RWPE2 (cell line): ENCODE measurements around the gene PRDM16.

Experiments
- ATAC-seq: fragments of 200-7000 bp; cut with Tn5 transposase; 3 replicates; pipeline ENCODE4 v1.9.1; 2021; ENCODE audit warnings: low read depth
- DNase-seq: peaks from one replicate; pipeline ENCODE4 v3.0.0-alpha.2; 2020; ENCODE audit warnings: low spot score
- H3K27ac ChIP-seq: fragments of 450-650 bp; 2 replicates; pipeline ENCODE4 v1.5.1; 2017; ENCODE audit warnings: mild to moderate bottlenecking; ENCODE audit not compliant: poor library complexity, severe bottlenecking
- H3K27me3 ChIP-seq: fragments of 250-450 bp; sonication (Bioruptor Pico); 2 replicates; pipeline ENCODE4 v1.5.1; 2021; ENCODE audit warnings: mild to moderate bottlenecking, moderate library complexity; ENCODE audit not compliant: insufficient read depth, poor library complexity, severe bottlenecking
- H3K36me3 ChIP-seq: fragments of 250-450 bp; sonication (Bioruptor Pico); 2 replicates; pipeline ENCODE4 v1.5.1; 2020; ENCODE audit warnings: low read depth, mild to moderate bottlenecking, moderate library complexity
- H3K4me1 ChIP-seq: fragments of 250-450 bp; sonication (Bioruptor Pico); 2 replicates; pipeline ENCODE4 v1.5.1; 2021; ENCODE audit warnings: mild to moderate bottlenecking, moderate library complexity; ENCODE audit not compliant: insufficient read depth, poor library complexity, severe bottlenecking
- H3K4me3 ChIP-seq: fragments of 250-450 bp; sonication (Bioruptor Pico); 2 replicates; pipeline ENCODE4 v1.5.1; 2021; ENCODE audit warnings: mild to moderate bottlenecking, moderate library complexity; ENCODE audit not compliant: severe bottlenecking
- H3K9me3 ChIP-seq: fragments of 250-450 bp; sonication (Bioruptor Pico); 2 replicates; pipeline ENCODE4 v1.5.1; 2021; ENCODE audit warnings: mild to moderate bottlenecking, moderate library complexity; ENCODE audit not compliant: severe bottlenecking
- CTCF ChIP-seq: fragments of 450-650 bp; IDR thresholded peaks from one replicate; pipeline ENCODE4 v1.5.1; 2017; ENCODE audit warnings: mild to moderate bottlenecking, moderate library complexity; ENCODE audit not compliant: poor library complexity, severe bottlenecking

The PRDM16 gene

GRCh38 chr1:3393024-3393986 is 324.3 kb downstream of the PRDM16 start:
- Histone ChIP-seq H3K9me3 (no peaks in the 10 kb centered on the region), H3K4me3 (no peak overlapping the region), H3K27me3 (peaks cover 91% of the 10 kb centered on the region), H3K4me1 (no peaks in the 10 kb centered on the region), H3K27ac (no peak overlapping the region), H3K36me3 (no peaks in the 10 kb centered on the region)
- ATAC-seq (no peak), DNase-seq (no peak)
- TF ChIP-seq CTCF = no peak

- Histone ChIP-seq H3K27me3 (peaks cover 91% of the 10 kb centered on the region), H3K4me3 (no peak overlapping the region), H3K27ac (no peak overlapping the region), H3K9me3 (no peaks in the 10 kb centered on the region), H3K4me1 (no peaks in the 10 kb centered on the region), H3K36me3 (no peaks in the 10 kb centered on the region)
- no peak for TF ChIP-seq CTCF
- ATAC-seq = no peak
- no peak for DNase-seq
Measured at GRCh38 chr1:3393987-3394920, 325.3 kb downstream of the PRDM16 start.

GRCh38 chr1:3396411-3396810 is 327.4 kb downstream of the PRDM16 start:
- H3K27ac ChIP-seq = no peak overlapping the region
- H3K27me3 ChIP-seq = peaks cover 70% of the 10 kb centered on the region
- no peak for DNase-seq
- no peak overlapping the region for H3K4me3 ChIP-seq
- H3K9me3 ChIP-seq = no peaks in the 10 kb centered on the region
- ATAC-seq = no peak
- no peaks in the 10 kb centered on the region for H3K4me1 ChIP-seq
- no peak for TF ChIP-seq CTCF
- H3K36me3 ChIP-seq = no peaks in the 10 kb centered on the region

- no peaks in the 10 kb centered on the region for H3K36me3 ChIP-seq
- peaks cover 61% of the 10 kb centered on the region for H3K27me3 ChIP-seq
- ATAC-seq (no peak), DNase-seq (no peak)
- no peaks in the 10 kb centered on the region for H3K4me1 ChIP-seq
- H3K4me3 ChIP-seq = no peak overlapping the region
- no peak overlapping the region for H3K27ac ChIP-seq
- TF ChIP-seq CTCF = no peak
- no peaks in the 10 kb centered on the region for H3K9me3 ChIP-seq
Measured at GRCh38 chr1:3397311-3397710, 328.3 kb downstream of the PRDM16 start.
